CD14-positive monocyte (primary cell): ENCODE results near the gene NAGS. TPM values are rescaled to one million over a fixed set of nuclear protein-coding genes. Genes with fewer than 3 reads are reported as not detected.

Experiments
- DNase-seq, 3 donors: peaks; one replicate each; pipeline ENCODE4 v3.0.0-alpha.2; 2011 to 2022
- H2AFZ ChIP-seq: 2 replicates; pipeline ENCODE4 v1.6.0; 2012; ENCODE audit warnings: mild to moderate bottlenecking, low read depth, low read length, inconsistent platforms; ENCODE audit not compliant: insufficient read depth, poor library complexity, severe bottlenecking
- H3K27ac ChIP-seq, 2 donors: 1 replicate in 1 of 2; 2 replicates in 1 of 2; pipeline ENCODE4 v1.5.1; 2012 to 2013; ENCODE audit warnings: low read length in 2 of 2, control low read depth in 1 of 2, inconsistent platforms in 1 of 2, low read depth in 1 of 2, mild to moderate bottlenecking in 1 of 2
- H3K27me3 ChIP-seq, 2 donors: one replicate each; pipeline versions ENCODE4 v1.6.0 to v1.6.1; 2011 to 2013; ENCODE audit warnings: low read length in 2 of 2; ENCODE audit not compliant: control insufficient read depth in 2 of 2, insufficient read depth in 2 of 2
- H3K36me3 ChIP-seq, 2 donors: replicated peaks in 1 of 2; 1 replicate in 1 of 2; 2 replicates in 1 of 2; pipeline versions ENCODE4 v1.5.1 to v1.6.1; 2012 to 2013; ENCODE audit warnings: low read length in 2 of 2, control low read depth in 1 of 2, inconsistent platforms in 1 of 2, mild to moderate bottlenecking in 1 of 2; ENCODE audit not compliant: insufficient read depth in 2 of 2, control insufficient read depth in 1 of 2
- H3K4me1 ChIP-seq, 2 donors: 1 replicate in 1 of 2; 2 replicates in 1 of 2; pipeline versions ENCODE4 v1.5.1 to v1.6.1; 2012 to 2013; ENCODE audit warnings: low read length in 2 of 2, control low read depth in 1 of 2, inconsistent platforms in 1 of 2, mild to moderate bottlenecking in 1 of 2, moderate library complexity in 1 of 2; ENCODE audit not compliant: insufficient read depth in 2 of 2, control insufficient read depth in 1 of 2
- H3K4me2 ChIP-seq: replicated peaks from 2 replicates; pipeline ENCODE3; 2012; ENCODE audit warnings: low read length, moderate library complexity, mild to moderate bottlenecking; ENCODE audit not compliant: poor library complexity, severe bottlenecking; ENCODE audit errors: extremely low read depth
- H3K4me3 ChIP-seq, 3 experiments: fragments of 200-600 bp in 1 of 3; sonication (generic) in 1 of 3; replicated peaks in 1 of 3; 1 replicate in 2 of 3; 2 replicates in 1 of 3; pipeline ENCODE4 v1.5.1; 2011 to 2013; ENCODE audit warnings: low read length in 3 of 3, mild to moderate bottlenecking in 3 of 3, control low read depth in 2 of 3, low read depth in 2 of 3, inconsistent platforms in 1 of 3, moderate library complexity in 1 of 3
- H3K79me2 ChIP-seq: 2 replicates; pipeline ENCODE4 v1.6.0; 2012; ENCODE audit warnings: mild to moderate bottlenecking, control low read depth, inconsistent platforms, low read length, moderate library complexity; ENCODE audit not compliant: insufficient read depth
- H3K9ac ChIP-seq: 2 replicates; pipeline ENCODE4 v1.6.0; 2017; ENCODE audit warnings: low read length, mild to moderate bottlenecking; ENCODE audit not compliant: insufficient read depth, poor library complexity, severe bottlenecking
- H3K9me3 ChIP-seq, 2 donors: replicated peaks in 1 of 2; 1 replicate in 1 of 2; 2 replicates in 1 of 2; pipeline versions ENCODE4 v1.5.1 to v1.6.1; 2012 to 2013; ENCODE audit warnings: low read length in 2 of 2, control low read depth in 1 of 2; ENCODE audit not compliant: control insufficient read depth in 1 of 2, insufficient read depth in 1 of 2
- H4K20me1 ChIP-seq: 2 replicates; pipeline ENCODE4 v1.6.0; 2012; ENCODE audit warnings: mild to moderate bottlenecking, low read length, control low read depth, moderate library complexity; ENCODE audit not compliant: insufficient read depth
- H3K27ac Mint-ChIP-seq, 7 donors: one replicate each; pipeline ENCODE4 v1.8.0; 2020; ENCODE audit warnings: mild to moderate bottlenecking in 7 of 7, mixed read lengths in 7 of 7, moderate library complexity in 6 of 7, inconsistent platforms in 2 of 7
- H3K27me3 Mint-ChIP-seq, 3 donors: one replicate each; pipeline ENCODE4 v1.8.0; 2021 to 2022; ENCODE audit warnings: low read depth in 3 of 3, mild to moderate bottlenecking in 3 of 3, mixed read lengths in 3 of 3, moderate library complexity in 3 of 3, inconsistent platforms in 1 of 3
- H3K36me3 Mint-ChIP-seq, 2 donors: one replicate each; pipeline ENCODE4 v1.8.0; 2020; ENCODE audit warnings: mixed read lengths in 2 of 2, inconsistent platforms in 1 of 2, mild to moderate bottlenecking in 1 of 2
- H3K4me1 Mint-ChIP-seq: one replicate; pipeline ENCODE4 v1.8.0; 2020; ENCODE audit warnings: mild to moderate bottlenecking, mixed read lengths
- H3K4me3 Mint-ChIP-seq, 2 donors: one replicate each; pipeline ENCODE4 v1.8.0; 2020; ENCODE audit warnings: mild to moderate bottlenecking in 2 of 2, mixed read lengths in 2 of 2, moderate library complexity in 1 of 2
- H3K9me3 Mint-ChIP-seq, 7 donors: one replicate each; pipeline ENCODE4 v1.8.0; 2020 to 2022; ENCODE audit warnings: mixed read lengths in 7 of 7, mild to moderate bottlenecking in 6 of 7, moderate library complexity in 6 of 7, inconsistent platforms in 2 of 7
- CTCF ChIP-seq: fragments of 200-600 bp; IDR thresholded peaks from one replicate; pipeline ENCODE4 v1.8.0; 2022; ENCODE audit warnings: antibody characterized with exemption, mild to moderate bottlenecking
- WGBS: methylation state at CpG from one replicate; pipeline ENCODE4 v1.1.5; 2013; ENCODE audit warnings: missing lambda C conversion rate; ENCODE audit not compliant: insufficient coverage; 5-methylcytosine and 5-hydroxymethylcytosine counted together
- intact Hi-C, 2 donors: fragments of 100-400 bp; cut with micrococcal nuclease; formaldehyde crosslinking; loops; one replicate each; pipeline versions ENCODE4 v1.15.0 to v1.15.1; 2023
- polyA plus RNA-seq, 3 donors: library from polyadenylated mRNA; depleted of rRNA in 1 of 3; unstranded in 2 of 3; stranded (reverse) in 1 of 3; fragments of 300-500 nt in 2 of 3; fragments of >200 nt in 1 of 3; fragmentation: Illumina TruSeq in 2 of 3; gene quantifications; 1 replicate in 2 of 3; 2 replicates in 1 of 3; pipeline ENCODE4 v1.2.3, GENCODE V29; 2012 to 2021

The NAGS gene
- polyA plus RNA-seq, 3 donors: 0.65 to 0.93 (median 0.84) TPM

GRCh38 chr17:44037471-44037870 lies 33.0 kb downstream of the NAGS start:
- H3K4me1 Mint-ChIP-seq: peaks cover 7% of the 10 kb centered on the region
- H3K9me3 Mint-ChIP-seq: no peaks in the 10 kb centered on the region
- Histone ChIP-seq H3K9me3 (no peaks in the 10 kb centered on the region), H3K4me2 (no peak overlapping the region), H2AFZ (no peak overlapping the region), H3K27ac (no peak overlapping the region), H3K36me3 (peaks cover 51 to 62% of the 10 kb centered on the region in 2 donors), H3K4me1 (peaks cover 7 to 16% of the 10 kb centered on the region in 2 donors), H3K27me3 (no peaks in the 10 kb centered on the region), H3K4me3 (no peak overlapping the region), H3K79me2 (peaks cover 29% of the 10 kb centered on the region), H3K9ac (no peak overlapping the region), H4K20me1 (peaks cover 28% of the 10 kb centered on the region)
- intact Hi-C loops: no loop called here
- no peak overlapping the region for H3K4me3 Mint-ChIP-seq
- H3K27ac Mint-ChIP-seq: no peak overlapping the region
- WGBS: no CpG with 5 or more reads among the region's 2 CpGs
- no peak for DNase-seq
- H3K27me3 Mint-ChIP-seq: no peaks in the 10 kb centered on the region
- peaks cover 54 to 66% of the 10 kb centered on the region in 2 donors for H3K36me3 Mint-ChIP-seq
- TF ChIP-seq CTCF: no peak

GRCh38 chr17:44038604-44039011 lies 34.2 kb downstream of the NAGS start:
- peaks cover 29% of the 10 kb centered on the region for H3K79me2 ChIP-seq
- intact Hi-C loops: no loop called here
- peaks cover 0 to 2% (median 0%) of the 10 kb centered on the region in 3 donors for H3K27me3 Mint-ChIP-seq
- no peak for TF ChIP-seq CTCF
- H3K36me3 ChIP-seq: peaks cover 45 to 51% of the 10 kb centered on the region in 2 donors
- H3K27ac Mint-ChIP-seq: peak overlapping the region in 1 of 7 donors; percentile 50
- 88% methylated on average over 1 of the region's 3 CpGs for WGBS
- no peak overlapping the region for H3K27ac ChIP-seq
- no peak for DNase-seq
- H3K27me3 ChIP-seq: no peaks in the 10 kb centered on the region
- H3K9me3 ChIP-seq: no peaks in the 10 kb centered on the region
- no peak overlapping the region for H2AFZ ChIP-seq
- H3K36me3 Mint-ChIP-seq: peaks cover 46 to 57% of the 10 kb centered on the region in 2 donors
- H3K4me1 ChIP-seq: peaks cover 18 to 26% of the 10 kb centered on the region in 2 donors
- no peak overlapping the region for H3K9ac ChIP-seq
- H4K20me1 ChIP-seq: peaks cover 36% of the 10 kb centered on the region
- H3K9me3 Mint-ChIP-seq: no peaks in the 10 kb centered on the region
- H3K4me3 Mint-ChIP-seq: no peak overlapping the region
- peaks cover 18% of the 10 kb centered on the region for H3K4me1 Mint-ChIP-seq
- no peak overlapping the region for H3K4me3 ChIP-seq
- no peak overlapping the region for H3K4me2 ChIP-seq
